Stimulated activated CD4-positive, alpha-beta T cell treated with anti-CD3 and anti-CD28 coated beads, Interleukin-1b, Interleukin-23, amount 100 ng/mL, for 1 hour (primary cell): ENCODE measurements around the gene NF2.

Source experiments
- DNase-seq, 2 donors: peaks; one replicate each; pipeline ENCODE4 v3.0.0-alpha.2; 2020; ENCODE audit warnings: low read depth in 2 of 2

The NF2 gene

GRCh38 chr22:29719899-29720645 lies 116.6 kb downstream of the NF2 start, which contains the start of gene CABP7:
Gene CABP7, plus strand, starts transcription at chr22:29720003. Its CDS starts 422 bp downstream, at chr22:29720425.
- no peak for DNase-seq

- DNase-seq, result no peak
Measured at GRCh38 chr22:29720811-29721323, 117.4 kb downstream of the NF2 start.

GRCh38 chr22:29722151-29722550 lies 118.7 kb downstream of the NF2 start:
- no peak for DNase-seq

GRCh38 chr22:29722587-29722986 lies 119.2 kb downstream of the NF2 start:
- no peak for DNase-seq

- DNase-seq, result no peak
Measured at GRCh38 chr22:29723766-29724165, 120.3 kb downstream of the NF2 start.

- DNase-seq, result no peak
Measured at GRCh38 chr22:29724843-29725242, 121.4 kb downstream of the NF2 start.

GRCh38 chr22:29726106-29726505 lies 122.7 kb downstream of the NF2 start:
- no peak for DNase-seq

GRCh38 chr22:29726512-29727130 lies 123.2 kb downstream of the NF2 start:
- DNase-seq, result no peak

GRCh38 chr22:29727131-29727523 lies 123.7 kb downstream of the NF2 start:
- DNase-seq, result no peak

- no peak for DNase-seq
Measured at GRCh38 chr22:29729161-29729560, 125.7 kb downstream of the NF2 start.

- DNase-seq, result no peak
Measured at GRCh38 chr22:29731058-29731850, 127.8 kb downstream of the NF2 start.

- no peak for DNase-seq
Measured at GRCh38 chr22:29732883-29733282, 129.4 kb downstream of the NF2 start.

- no peak for DNase-seq
Measured at GRCh38 chr22:29733362-29734201, 130.1 kb downstream of the NF2 start.

GRCh38 chr22:29734406-29734805 lies 131.0 kb downstream of the NF2 start:
- DNase-seq, result no peak

- DNase-seq, result no peak
Measured at GRCh38 chr22:29734838-29735237, 131.4 kb downstream of the NF2 start.

GRCh38 chr22:29735416-29735815 lies 132.0 kb downstream of the NF2 start:
- no peak for DNase-seq

- no peak for DNase-seq
Measured at GRCh38 chr22:29737251-29738117, 134.1 kb downstream of the NF2 start.

- DNase-seq, result no peak
Measured at GRCh38 chr22:29738118-29738815, 134.8 kb downstream of the NF2 start.

- no peak for DNase-seq
Measured at GRCh38 chr22:29739346-29739875, 136.0 kb downstream of the NF2 start.

GRCh38 chr22:29740216-29740615 lies 136.8 kb downstream of the NF2 start:
- DNase-seq, result no peak
